Activated CD8-positive, alpha-beta T cell treated with anti-CD3 and anti-CD28 coated beads for 36 hours (primary cell): ENCODE results near the gene RHBDD1. TPM values are rescaled to one million over a fixed set of nuclear protein-coding genes. Genes with fewer than 3 reads are reported as not detected.
A peak's percentile ranks its signal among the peaks of the same experiment; 100 is the strongest.

ENCODE experiments used
- ATAC-seq: fragments of 200-7000 bp; cut with Tn5 transposase; one replicate; pipeline ENCODE4 v1.10.0; 2021; ENCODE audit warnings: mild to moderate bottlenecking, moderate library complexity
- CTCF ChIA-PET: fragments of 350-600 bp; sonication (Branson Sonifier 250); formaldehyde crosslinking; loops from one replicate; lab custom pipeline; 2021; ENCODE audit warnings: antibody characterized with exemption; lab: Charles Lee
- POLR2A ChIA-PET: fragments of 350-600 bp; sonication (Branson Sonifier 250); formaldehyde crosslinking; loops from one replicate; lab custom pipeline; 2021; ENCODE audit warnings: antibody characterized with exemption; lab: Charles Lee
- DNase-seq: peaks from one replicate; pipeline ENCODE4 v3.0.0-alpha.2; 2020
- H3K27ac Mint-ChIP-seq: one replicate; pipeline ENCODE4 v1.8.0; 2021; ENCODE audit warnings: mild to moderate bottlenecking, mixed read lengths
- H3K27me3 Mint-ChIP-seq: one replicate; pipeline ENCODE4 v1.8.0; 2021; ENCODE audit warnings: mixed read lengths
- H3K36me3 Mint-ChIP-seq: one replicate; pipeline ENCODE4 v1.8.0; 2021; ENCODE audit warnings: low read depth, mixed read lengths
- H3K4me1 Mint-ChIP-seq: one replicate; pipeline ENCODE4 v1.8.0; 2021; ENCODE audit warnings: low read depth, mixed read lengths
- H3K4me3 Mint-ChIP-seq: one replicate; pipeline ENCODE4 v1.8.0; 2021; ENCODE audit warnings: mild to moderate bottlenecking, moderate library complexity, mixed read lengths
- H3K9me3 Mint-ChIP-seq: one replicate; pipeline ENCODE4 v1.8.0; 2021; ENCODE audit warnings: mixed read lengths
- CTCF ChIP-seq: fragments of 200-600 bp; IDR thresholded peaks from one replicate; pipeline ENCODE4 v1.8.0; 2022; ENCODE audit warnings: antibody characterized with exemption, mild to moderate bottlenecking
- intact Hi-C: fragments of 100-400 bp; cut with micrococcal nuclease; formaldehyde crosslinking; loops from one replicate; pipeline ENCODE4 v1.10.0; 2022
- total RNA-seq, 2 experiments: library from RNA; stranded (reverse); gene quantifications; one replicate each; pipeline ENCODE4 v1.2.3, GENCODE V29; 2021

The RHBDD1 gene
- total RNA-seq, 2 experiments from 2014 or later = 34.3 to 35.9 TPM

DNA sequence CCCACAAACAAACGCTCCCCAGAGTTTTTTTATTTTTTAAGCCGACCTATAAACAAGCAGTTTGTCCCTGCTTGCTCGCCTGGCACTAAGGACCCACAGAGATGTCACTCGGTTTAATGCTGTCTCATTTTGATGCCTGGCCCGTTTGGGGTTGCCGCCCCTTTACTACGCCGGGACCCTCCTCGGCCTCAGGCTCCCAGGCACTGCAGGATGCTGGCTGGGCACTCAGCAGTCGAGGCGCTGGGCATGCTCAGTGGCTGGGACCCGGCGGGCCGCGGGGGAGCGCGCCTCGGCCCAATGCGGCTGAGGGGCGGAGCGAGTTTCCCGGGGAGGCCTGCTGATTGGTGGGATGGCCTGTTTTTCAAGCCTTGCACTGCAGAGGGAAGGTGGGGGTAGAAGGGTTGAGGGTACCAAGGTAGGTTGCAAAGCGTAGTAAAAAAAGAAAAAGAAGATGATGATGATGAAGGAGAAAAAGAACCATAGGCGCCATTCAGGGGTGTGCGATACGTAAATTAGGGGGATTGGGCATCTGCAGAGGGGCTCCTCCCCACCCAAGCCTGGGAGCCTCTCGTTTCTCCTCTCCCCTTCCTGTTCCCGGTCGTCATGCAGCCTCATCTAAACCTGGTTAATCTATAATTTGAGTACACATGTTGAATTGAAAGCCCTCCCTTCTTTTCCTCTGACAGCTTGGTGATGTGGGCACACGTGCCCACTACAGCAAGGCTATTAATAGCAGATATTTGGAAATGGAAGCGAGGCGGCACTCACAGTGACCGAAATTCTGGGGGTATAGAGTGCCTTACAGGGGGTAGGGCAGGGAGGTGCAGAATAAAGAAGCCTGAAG is 34.7 kb upstream of the RHBDD1 start:
- no peaks in the 10 kb centered on the region for H3K9me3 Mint-ChIP-seq
- H3K4me1 Mint-ChIP-seq = peaks cover 35% of the 10 kb centered on the region
- intact Hi-C loops = loop anchor here (5.0 kb wide), 5 partner anchors 36 to 1134 kb away; partner anchors contain the start of gene RHBDD1
- H3K36me3 Mint-ChIP-seq = peaks cover 12% of the 10 kb centered on the region
- ATAC-seq = peak; percentile 80
- peak; percentile 91 for DNase-seq
- peak overlapping the region; percentile 79 for H3K27ac Mint-ChIP-seq
- peak overlapping the region; percentile 84 for H3K4me3 Mint-ChIP-seq
- no peak for TF ChIP-seq CTCF
- POLR2A ChIA-PET = interaction anchor here (1.2 to 1.3 kb wide), 2 partner anchors 10 to 35 kb away, joined by 6 to 11 read pairs; partner anchors contain the start of gene RHBDD1
- CTCF ChIA-PET = interaction anchor here (1.0 to 4.5 kb wide), 21 partner anchors 11 to 986 kb away, joined by 3 to 37 read pairs (median 5); partner anchors contain the start of gene RHBDD1
- peaks cover 3% of the 10 kb centered on the region for H3K27me3 Mint-ChIP-seq

DNA sequence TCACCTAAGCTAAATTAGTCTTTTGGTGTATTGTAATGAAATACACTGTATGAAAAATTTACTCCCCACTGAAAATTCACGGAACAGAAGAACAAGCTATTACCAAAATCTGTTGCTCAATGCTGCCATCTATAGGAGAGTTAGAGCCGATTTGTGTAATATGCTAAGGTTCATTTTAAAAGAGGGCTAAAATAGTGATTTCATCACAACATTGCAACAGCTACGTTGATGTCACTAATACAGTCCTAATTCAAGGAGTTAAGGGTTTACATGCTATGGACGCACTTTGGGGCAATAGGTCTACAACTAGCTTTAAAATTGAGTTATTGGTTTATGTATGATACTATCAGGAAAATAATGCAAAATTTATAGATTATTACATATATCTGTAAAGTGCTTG is 33.3 kb upstream of the RHBDD1 start:
- Mint-ChIP-seq H3K27ac (no peak overlapping the region), H3K27me3 (peaks cover 4% of the 10 kb centered on the region), H3K9me3 (no peaks in the 10 kb centered on the region), H3K36me3 (peaks cover 2% of the 10 kb centered on the region), H3K4me1 (peaks cover 24% of the 10 kb centered on the region), H3K4me3 (no peak overlapping the region)
- ChIA-PET POLR2A (interaction anchor here (0.5 to 2.0 kb wide), 3 partner anchors 33 to 1147 kb away, joined by 3 to 10 read pairs (median 3); partner anchors contain the start of gene RHBDD1), CTCF (interaction anchor here (0.6 to 4.5 kb wide), 37 partner anchors 9 to 1306 kb away, joined by 3 to 37 read pairs (median 4); partner anchors contain the start of gene RHBDD1)
- no peak for DNase-seq
- TF ChIP-seq CTCF = peak; percentile 83
- intact Hi-C loops = loop anchor here (5.0 kb wide), 5 partner anchors 35 to 1135 kb away; partner anchors contain the start of gene RHBDD1
- ATAC-seq = no peak

- no peak for DNase-seq
- POLR2A ChIA-PET = interaction anchor here (2.0 kb wide), 1 partner anchor 32 kb away, joined by 10 read pairs; the partner anchor contains the start of gene RHBDD1
- intact Hi-C loops = loop anchor here (5.0 kb wide), 5 partner anchors 34 to 1136 kb away; partner anchors contain the start of gene RHBDD1
- no peak for TF ChIP-seq CTCF
- Mint-ChIP-seq H3K36me3 (no peaks in the 10 kb centered on the region), H3K27me3 (peaks cover 4% of the 10 kb centered on the region), H3K27ac (no peak overlapping the region), H3K9me3 (no peaks in the 10 kb centered on the region), H3K4me1 (peaks cover 19% of the 10 kb centered on the region), H3K4me3 (no peak overlapping the region)
- no peak for ATAC-seq
- CTCF ChIA-PET = interaction anchor here (0.6 to 4.5 kb wide), 15 partner anchors 8 to 588 kb away, joined by 3 to 37 read pairs (median 12); partner anchors contain the start of gene RHBDD1
These were observed 32.4 kb upstream of the RHBDD1 start for GRCh38 chr2:226803410-226803809.

DNA sequence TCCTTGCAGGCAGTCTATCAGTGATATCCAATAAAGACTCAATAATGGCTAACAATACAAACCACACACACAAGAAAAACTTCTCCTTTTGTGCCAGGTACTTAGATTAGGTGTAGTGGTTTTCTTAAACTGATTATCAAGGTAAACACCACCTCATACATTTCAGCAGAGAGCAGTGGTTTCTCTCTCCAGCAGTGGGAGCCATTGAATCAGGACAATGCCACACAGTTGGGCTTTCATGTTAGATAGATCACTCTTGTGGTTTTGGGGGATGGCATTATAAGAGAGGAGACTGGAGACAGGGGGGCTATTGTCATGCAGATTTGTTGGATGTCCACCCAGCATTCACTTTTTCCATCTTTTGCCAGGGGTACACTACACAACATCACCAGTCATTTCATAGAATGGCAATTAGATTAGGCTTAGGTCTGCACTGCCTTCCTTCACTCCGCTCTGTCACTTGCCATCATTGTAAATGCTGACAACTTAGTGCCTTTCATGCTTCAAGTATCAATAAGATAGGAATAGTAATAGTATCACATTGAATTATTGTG is 22.6 kb upstream of the RHBDD1 start:
- DNase-seq (peak; percentile 24), ATAC-seq (no peak)
- TF ChIP-seq CTCF = peak; percentile 30
- CTCF ChIA-PET = no interaction called here
- Mint-ChIP-seq H3K27ac (no peak overlapping the region), H3K9me3 (no peaks in the 10 kb centered on the region), H3K27me3 (peaks cover 16% of the 10 kb centered on the region), H3K36me3 (no peaks in the 10 kb centered on the region), H3K4me1 (no peaks in the 10 kb centered on the region), H3K4me3 (no peak overlapping the region)
- intact Hi-C loops = loop anchor here (10.0 kb wide), 1 partner anchor 292 kb away; no protein-coding TSS in a partner anchor
- POLR2A ChIA-PET = no interaction called here
